WERI-Rb-1 (cell line): ENCODE results near the gene ATAD2B.

ENCODE experiments used
- DNase-seq: peaks from one replicate; pipeline ENCODE4 v3.0.0-alpha.2; 2020
- H3K27ac ChIP-seq: fragments of 250-450 bp; sonication (Bioruptor Pico); 2 replicates; pipeline ENCODE4 v1.5.1; 2020; ENCODE audit warnings: mild to moderate bottlenecking, moderate library complexity
- H3K27me3 ChIP-seq: fragments of 250-450 bp; sonication (Bioruptor Pico); 2 replicates; pipeline ENCODE4 v1.5.1; 2021; ENCODE audit warnings: mild to moderate bottlenecking, low read depth, moderate library complexity; ENCODE audit not compliant: insufficient read depth, severe bottlenecking
- H3K36me3 ChIP-seq: fragments of 250-450 bp; sonication (Bioruptor Pico); 2 replicates; pipeline ENCODE4 v1.5.1; 2020; ENCODE audit warnings: mild to moderate bottlenecking, moderate library complexity
- H3K4me3 ChIP-seq: 2 replicates; pipeline ENCODE4 v1.5.1; 2011; ENCODE audit warnings: low read depth, mild to moderate bottlenecking, control low read depth, low read length
- H3K9me3 ChIP-seq: fragments of 250-450 bp; sonication (Bioruptor Pico); 2 replicates; pipeline ENCODE4 v1.5.1; 2021; ENCODE audit warnings: mild to moderate bottlenecking, moderate library complexity; ENCODE audit not compliant: severe bottlenecking
- CTCF ChIP-seq: IDR thresholded peaks from 2 replicates; pipeline ENCODE4 v1.5.1; 2011; ENCODE audit warnings: low read depth, mild to moderate bottlenecking, control low read depth, inconsistent platforms, low read length

Gene ATAD2B

GRCh38 chr2:23838996-23839395 lies 87.9 kb downstream of the ATAD2B start:
- TF ChIP-seq CTCF = no peak
- Histone ChIP-seq H3K27ac (no peak overlapping the region), H3K9me3 (no peaks in the 10 kb centered on the region), H3K36me3 (peaks cover 2% of the 10 kb centered on the region), H3K4me3 (no peak overlapping the region), H3K27me3 (no peaks in the 10 kb centered on the region)
- DNase-seq = no peak

- DNase-seq = no peak
- no peak for TF ChIP-seq CTCF
- Histone ChIP-seq H3K27ac (no peak overlapping the region), H3K27me3 (no peaks in the 10 kb centered on the region), H3K36me3 (peaks cover 2% of the 10 kb centered on the region), H3K9me3 (no peaks in the 10 kb centered on the region), H3K4me3 (no peak overlapping the region)
Observed at GRCh38 chr2:23838581-23838980, 88.3 kb downstream of the ATAD2B start.

DNA sequence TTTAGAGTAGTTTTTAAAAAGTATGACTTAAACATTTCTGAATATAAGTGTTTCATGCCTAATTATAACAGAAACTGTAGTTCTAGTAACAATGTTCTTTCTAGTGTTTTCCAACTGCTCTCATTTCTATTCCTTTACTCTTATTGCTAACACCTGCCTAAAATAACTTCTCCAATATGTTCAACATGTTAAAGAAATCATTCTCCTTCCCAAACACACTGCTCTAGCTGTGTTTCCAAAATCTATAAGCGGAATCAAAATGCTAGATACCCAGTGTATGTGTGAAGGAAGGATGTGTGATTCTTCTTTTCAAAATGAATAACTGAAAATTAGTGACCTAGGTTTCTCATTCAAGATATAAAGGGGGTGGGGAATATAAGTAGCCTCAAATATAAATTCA lies 89.1 kb downstream of the ATAD2B start:
- H3K36me3 ChIP-seq = peaks cover 2% of the 10 kb centered on the region

DNA sequence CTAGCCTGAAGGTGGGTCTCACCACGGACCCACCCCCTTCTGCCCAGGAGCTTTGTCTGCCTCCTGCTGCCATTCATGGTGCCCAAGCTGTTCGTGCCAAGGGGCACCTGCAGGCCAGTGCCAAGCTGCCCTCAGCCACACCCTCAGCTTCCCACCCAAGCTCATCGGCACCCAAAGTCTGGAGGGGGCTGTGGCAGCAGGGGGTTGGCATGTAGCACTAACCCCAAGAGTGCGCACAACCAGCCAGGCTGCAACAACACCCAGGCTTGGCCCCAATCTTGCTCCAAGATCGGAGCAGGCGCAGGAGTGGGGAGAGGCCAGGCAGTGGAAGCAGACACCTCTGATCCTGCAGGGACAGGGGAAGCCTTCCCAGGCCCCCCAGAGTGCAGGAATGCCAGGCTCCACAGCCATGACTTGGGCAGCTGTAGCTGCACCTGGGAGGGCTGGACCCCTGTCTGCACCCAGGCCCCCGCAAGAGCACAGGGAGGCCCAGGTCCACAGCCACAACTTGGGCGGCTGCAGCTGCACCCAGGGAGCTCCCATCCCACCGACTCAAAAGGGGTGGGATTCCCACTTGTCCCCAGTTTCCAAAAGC lies 89.9 kb downstream of the ATAD2B start:
- H3K27ac ChIP-seq = no peak overlapping the region
- no peaks in the 10 kb centered on the region for H3K9me3 ChIP-seq
- no peak for TF ChIP-seq CTCF
- H3K27me3 ChIP-seq = no peaks in the 10 kb centered on the region
- H3K36me3 ChIP-seq = peaks cover 2% of the 10 kb centered on the region
- H3K4me3 ChIP-seq = no peak overlapping the region
- DNase-seq = no peak

More for the DNA sequence above, 89.1 kb downstream of the ATAD2B start:
- TF ChIP-seq CTCF = no peak
- no peak for DNase-seq
- Histone ChIP-seq H3K27me3 (no peaks in the 10 kb centered on the region), H3K4me3 (no peak overlapping the region), H3K9me3 (no peaks in the 10 kb centered on the region), H3K27ac (no peak overlapping the region)

DNA sequence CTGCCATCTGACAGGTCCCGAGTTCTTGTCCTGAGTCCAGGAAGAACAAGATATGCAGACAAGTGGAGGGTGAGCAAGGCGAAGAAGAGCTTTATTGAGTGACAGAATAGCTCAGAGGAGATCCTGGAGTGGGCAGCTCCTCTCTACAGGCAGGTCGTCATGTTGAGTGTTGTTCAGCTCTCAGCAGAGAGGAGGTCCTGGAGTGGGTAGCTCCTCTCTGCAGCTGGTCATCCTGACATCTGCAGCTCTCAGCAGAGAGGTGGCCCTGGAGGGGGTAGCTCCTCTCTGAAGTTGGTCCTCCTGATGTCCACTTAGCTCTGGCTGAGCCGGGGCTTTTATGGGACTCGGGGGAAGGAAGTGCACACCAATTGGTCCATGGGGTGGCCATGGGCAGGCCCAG lies 90.4 kb downstream of the ATAD2B start:
- Histone ChIP-seq H3K27ac (no peak overlapping the region), H3K27me3 (no peaks in the 10 kb centered on the region), H3K9me3 (no peaks in the 10 kb centered on the region), H3K4me3 (no peak overlapping the region), H3K36me3 (peaks cover 2% of the 10 kb centered on the region)
- TF ChIP-seq CTCF = no peak
- DNase-seq = no peak

- no peak for TF ChIP-seq CTCF
- peaks cover 2% of the 10 kb centered on the region for H3K36me3 ChIP-seq
- DNase-seq = no peak
- H3K27ac ChIP-seq = no peak overlapping the region
- no peaks in the 10 kb centered on the region for H3K27me3 ChIP-seq
- no peaks in the 10 kb centered on the region for H3K9me3 ChIP-seq
- no peak overlapping the region for H3K4me3 ChIP-seq
Observed at GRCh38 chr2:23835988-23836387, 90.9 kb downstream of the ATAD2B start.
